Measurements from ENCODE around the gene NACC1.
"Not testable (repeated sequence)": the region's sequence is repeated elsewhere in the genome, so short reads cannot be mapped to it uniquely, and the experiment has no call there.

Gene NACC1

DNA sequence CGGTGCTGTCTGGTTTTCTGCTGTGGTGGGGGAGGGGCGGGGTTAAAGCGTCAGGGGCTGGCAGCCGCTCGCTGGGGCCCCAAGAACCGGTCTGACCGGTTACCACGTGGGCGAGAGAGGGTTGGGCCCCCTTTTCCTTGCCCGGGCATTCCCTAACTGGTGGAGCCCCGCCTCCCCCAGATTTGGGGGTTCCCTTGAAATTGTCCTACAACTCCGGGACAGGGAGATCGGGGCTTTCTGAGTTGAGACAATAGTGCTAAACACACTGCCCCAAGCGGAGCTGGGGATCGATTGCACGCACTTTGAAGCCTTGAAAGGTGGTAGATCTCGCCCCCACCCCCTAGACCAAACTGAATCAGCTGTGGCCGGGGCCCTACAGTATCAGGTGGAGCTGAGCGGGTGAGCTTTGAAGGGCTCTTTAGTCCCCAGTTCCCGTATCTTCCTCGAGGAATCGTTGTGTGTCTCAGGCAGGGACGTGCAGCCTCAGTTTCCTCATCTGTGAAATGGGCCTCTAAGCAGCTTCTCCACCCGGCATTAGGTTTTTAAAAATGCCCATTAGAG, 36.9 kb downstream of the NACC1 start:
- no peaks in the 10 kb centered on the region for H3K36me3 ChIP-seq (ENCODE audit: insufficient read depth, low read length)
- H3K4me3 ChIP-seq (ENCODE audit: low read length): peak overlapping the region; percentile 82
- H3K27me3 ChIP-seq (ENCODE audit: insufficient read depth, low read length): no peaks in the 10 kb centered on the region
- no peak overlapping the region for H2AFZ ChIP-seq (ENCODE audit: low read depth, low read length)
- peaks cover 25% of the 10 kb centered on the region for H3K4me1 ChIP-seq (ENCODE audit: insufficient read depth, low read length)
- no peaks in the 10 kb centered on the region for H3K9me3 ChIP-seq (ENCODE audit: low read length)

- H3K27me3 ChIP-seq (ENCODE audit: insufficient read depth, low read length): no peaks in the 10 kb centered on the region
- H3K9me3 ChIP-seq (ENCODE audit: low read length): no peaks in the 10 kb centered on the region
- peaks cover 25% of the 10 kb centered on the region for H3K4me1 ChIP-seq (ENCODE audit: insufficient read depth, low read length)
- H3K36me3 ChIP-seq (ENCODE audit: insufficient read depth, low read length): no peaks in the 10 kb centered on the region
- H3K4me3 ChIP-seq (ENCODE audit: low read length): peak overlapping the region; percentile 82
- no peak overlapping the region for H2AFZ ChIP-seq (ENCODE audit: low read depth, low read length)
These were observed 37.7 kb downstream of the NACC1 start for GRCh38 chr19:13155472-13156359.

DNA sequence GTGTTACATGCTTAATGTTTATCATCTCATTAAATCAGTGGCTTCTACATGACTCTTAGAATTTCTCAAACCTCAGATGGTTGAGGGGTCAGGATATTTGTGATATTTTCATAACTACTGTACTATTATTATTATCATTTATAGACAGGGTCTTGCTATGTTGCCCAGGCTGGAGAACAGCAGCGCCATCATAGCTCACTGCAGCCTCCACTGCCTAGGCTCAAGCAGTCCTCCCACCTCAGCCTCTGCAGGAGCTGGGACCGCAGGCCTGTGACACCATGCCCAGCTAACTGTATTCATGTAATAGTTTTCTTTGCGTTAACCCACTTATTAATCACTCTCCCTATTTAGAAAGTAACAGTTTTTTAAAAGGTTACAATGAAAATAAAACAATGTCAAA, 41.6 kb downstream of the NACC1 start:
- no peak overlapping the region for H3K4me3 ChIP-seq (ENCODE audit: low read length)
- H3K36me3 ChIP-seq (ENCODE audit: insufficient read depth, low read length): no peaks in the 10 kb centered on the region
- no peaks in the 10 kb centered on the region for H3K9me3 ChIP-seq (ENCODE audit: low read length)

GRCh38 chr19:13160557-13160956, 42.5 kb downstream of the NACC1 start:
- Histone ChIP-seq H3K4me1 (ENCODE audit: insufficient read depth, low read length) (peaks cover 29% of the 10 kb centered on the region), H3K27me3 (ENCODE audit: insufficient read depth, low read length) (no peaks in the 10 kb centered on the region), H3K36me3 (ENCODE audit: insufficient read depth, low read length) (no peaks in the 10 kb centered on the region), H3K9me3 (ENCODE audit: low read length) (no peaks in the 10 kb centered on the region), H2AFZ (ENCODE audit: low read depth, low read length) (no peak overlapping the region), H3K4me3 (ENCODE audit: low read length) (no peak overlapping the region)

More for the DNA sequence above, 41.6 kb downstream of the NACC1 start:
- Histone ChIP-seq H3K4me1 (ENCODE audit: insufficient read depth, low read length) (peaks cover 34% of the 10 kb centered on the region), H2AFZ (ENCODE audit: low read depth, low read length) (no peak overlapping the region), H3K27me3 (ENCODE audit: insufficient read depth, low read length) (no peaks in the 10 kb centered on the region)

- peak overlapping the region; percentile 47 for H3K4me3 ChIP-seq (ENCODE audit: low read length)
- no peaks in the 10 kb centered on the region for H3K36me3 ChIP-seq (ENCODE audit: insufficient read depth, low read length)
- H3K27me3 ChIP-seq (ENCODE audit: insufficient read depth, low read length): no peaks in the 10 kb centered on the region
These were observed 44.9 kb downstream of the NACC1 start for GRCh38 chr19:13162724-13163608.

DNA sequence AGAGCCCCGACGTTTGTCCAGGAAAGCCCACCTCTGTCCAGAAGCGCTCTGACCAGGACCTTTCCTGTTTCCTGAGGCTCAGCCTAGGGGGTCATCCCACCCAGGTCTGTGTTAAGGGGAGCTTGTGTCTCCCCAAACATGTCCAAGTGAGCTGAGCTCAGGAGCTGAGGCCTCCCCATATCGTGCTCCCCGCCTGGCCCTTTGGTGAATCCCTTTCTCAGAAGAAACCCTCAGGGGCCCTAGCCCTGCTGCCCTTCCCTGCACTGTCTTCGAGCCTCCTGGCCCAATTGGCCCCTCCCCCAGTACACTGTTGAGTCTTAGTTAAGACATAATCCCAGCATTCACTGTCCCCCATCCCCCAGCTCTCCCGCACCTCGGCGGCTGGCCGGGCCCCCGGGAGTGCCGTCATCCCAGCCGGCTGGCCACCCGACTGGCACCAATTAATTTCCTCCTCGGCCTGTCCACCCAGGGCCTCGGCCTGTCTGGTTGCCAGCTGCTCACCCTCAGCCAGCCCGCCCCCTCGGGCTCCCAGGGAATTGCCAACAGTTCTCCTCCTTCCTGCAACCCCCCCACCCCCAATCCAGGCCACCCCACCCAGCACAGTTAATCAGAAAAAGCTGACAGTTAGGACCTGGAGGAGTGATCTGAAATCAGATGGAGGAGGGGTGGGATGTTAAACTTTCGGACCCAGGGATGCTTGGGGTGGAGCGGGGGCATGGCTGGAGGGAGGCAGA, 45.7 kb downstream of the NACC1 start:
- Histone ChIP-seq H3K27me3 (ENCODE audit: insufficient read depth, low read length) (no peaks in the 10 kb centered on the region), H3K9me3 (ENCODE audit: low read length) (no peaks in the 10 kb centered on the region), H3K4me3 (ENCODE audit: low read length) (peak overlapping the region; percentile 47), H3K4me1 (ENCODE audit: insufficient read depth, low read length) (peaks cover 28% of the 10 kb centered on the region), H3K36me3 (ENCODE audit: insufficient read depth, low read length) (no peaks in the 10 kb centered on the region), H2AFZ (ENCODE audit: low read depth, low read length) (peak overlapping the region; percentile 38)

More at GRCh38 chr19:13162724-13163608, 44.9 kb downstream of the NACC1 start:
- H3K9me3 ChIP-seq (ENCODE audit: low read length): no peaks in the 10 kb centered on the region
- H2AFZ ChIP-seq (ENCODE audit: low read depth, low read length): peak overlapping the region; percentile 86
- peaks cover 28% of the 10 kb centered on the region for H3K4me1 ChIP-seq (ENCODE audit: insufficient read depth, low read length)

DNA sequence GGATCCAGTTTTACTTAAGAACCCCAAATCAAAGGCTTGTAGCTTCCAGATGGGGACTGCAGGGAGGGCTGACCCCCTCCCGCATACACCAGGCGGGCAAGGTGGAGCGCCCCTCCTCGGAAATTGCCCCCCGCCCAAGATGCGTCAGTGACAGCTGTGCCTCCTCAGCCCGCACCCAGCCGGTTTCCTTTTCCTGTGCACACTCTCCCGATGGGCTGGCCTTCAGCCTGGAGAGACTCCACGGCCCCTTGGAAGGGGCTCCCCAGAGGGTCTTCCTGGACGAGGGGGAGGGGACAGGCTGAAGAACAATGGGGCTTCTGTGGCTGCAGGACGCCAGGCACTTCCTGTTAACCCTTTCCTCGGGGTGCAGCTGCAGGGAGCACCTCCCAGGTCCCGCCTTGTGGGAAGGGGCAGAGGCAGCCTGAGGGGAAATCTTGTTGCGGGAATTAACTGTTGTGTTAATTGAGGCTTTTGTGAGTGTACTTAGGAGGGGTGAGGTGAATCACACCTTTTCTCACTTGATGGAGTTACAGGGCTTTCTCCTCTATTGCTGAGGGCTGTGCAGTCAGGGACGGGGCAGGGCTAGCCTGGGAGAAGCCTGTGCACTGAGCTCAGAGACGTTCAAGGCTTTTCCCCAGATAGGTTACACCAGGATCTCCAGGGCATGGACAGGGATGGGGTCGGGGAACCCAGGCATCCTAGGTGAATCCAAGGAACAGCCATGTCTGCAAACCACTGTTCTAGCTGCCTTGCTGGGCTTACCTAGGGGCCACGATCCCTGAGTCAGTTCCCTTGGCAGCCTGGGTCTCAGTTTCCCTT, 46.5 kb downstream of the NACC1 start:
- Histone ChIP-seq H2AFZ (ENCODE audit: low read depth, low read length) (peak overlapping the region; percentile 38), H3K36me3 (ENCODE audit: insufficient read depth, low read length) (no peaks in the 10 kb centered on the region), H3K4me3 (ENCODE audit: low read length) (peak overlapping the region; percentile 47), H3K4me1 (ENCODE audit: insufficient read depth, low read length) (peaks cover 28% of the 10 kb centered on the region), H3K27me3 (ENCODE audit: insufficient read depth, low read length) (no peaks in the 10 kb centered on the region), H3K9me3 (ENCODE audit: low read length) (no peaks in the 10 kb centered on the region)

- Histone ChIP-seq H3K4me3 (ENCODE audit: low read length) (no peak overlapping the region), H3K27me3 (ENCODE audit: insufficient read depth, low read length) (no peaks in the 10 kb centered on the region), H2AFZ (ENCODE audit: low read depth, low read length) (no peak overlapping the region), H3K9me3 (ENCODE audit: low read length) (no peaks in the 10 kb centered on the region), H3K36me3 (ENCODE audit: insufficient read depth, low read length) (no peaks in the 10 kb centered on the region), H3K4me1 (ENCODE audit: insufficient read depth, low read length) (peaks cover 28% of the 10 kb centered on the region)
These were observed 47.3 kb downstream of the NACC1 start for GRCh38 chr19:13165162-13165997.

GRCh38 chr19:13166151-13166550, 48.1 kb downstream of the NACC1 start:
- not testable (repeated sequence) for H2AFZ ChIP-seq (ENCODE audit: low read depth, low read length); H3K36me3 ChIP-seq (ENCODE audit: insufficient read depth, low read length); H3K27me3 ChIP-seq (ENCODE audit: insufficient read depth, low read length); H3K4me3 ChIP-seq (ENCODE audit: low read length); H3K9me3 ChIP-seq (ENCODE audit: low read length)
- H3K4me1 ChIP-seq (ENCODE audit: insufficient read depth, low read length): peaks cover 28% of the 10 kb centered on the region

DNA sequence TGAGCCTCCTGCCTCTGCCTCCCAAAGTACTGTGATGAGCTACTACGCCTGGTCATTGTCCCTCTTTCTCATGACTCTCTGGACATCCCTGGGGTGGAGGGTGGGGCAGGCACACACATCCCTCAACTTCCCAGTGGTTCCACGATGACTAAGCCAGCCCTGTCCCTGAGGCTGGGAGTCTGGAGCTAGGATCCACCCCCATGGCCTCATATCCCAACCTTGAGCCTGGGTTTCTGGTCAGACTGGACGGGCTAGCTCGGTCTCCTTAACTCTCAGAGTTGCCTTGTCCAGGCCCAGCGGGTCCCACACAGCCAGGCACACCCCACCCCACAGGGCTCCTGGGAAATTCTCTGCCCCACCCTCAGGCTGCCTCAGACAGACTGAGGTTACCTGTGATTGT, 51.7 kb downstream of the NACC1 start:
- Histone ChIP-seq H3K27me3 (ENCODE audit: insufficient read depth, low read length) (no peaks in the 10 kb centered on the region), H2AFZ (ENCODE audit: low read depth, low read length) (no peak overlapping the region), H3K4me1 (ENCODE audit: insufficient read depth, low read length) (peaks cover 8% of the 10 kb centered on the region), H3K4me3 (ENCODE audit: low read length) (no peak overlapping the region), H3K9me3 (ENCODE audit: low read length) (no peaks in the 10 kb centered on the region), H3K36me3 (ENCODE audit: insufficient read depth, low read length) (no peaks in the 10 kb centered on the region)

DNA sequence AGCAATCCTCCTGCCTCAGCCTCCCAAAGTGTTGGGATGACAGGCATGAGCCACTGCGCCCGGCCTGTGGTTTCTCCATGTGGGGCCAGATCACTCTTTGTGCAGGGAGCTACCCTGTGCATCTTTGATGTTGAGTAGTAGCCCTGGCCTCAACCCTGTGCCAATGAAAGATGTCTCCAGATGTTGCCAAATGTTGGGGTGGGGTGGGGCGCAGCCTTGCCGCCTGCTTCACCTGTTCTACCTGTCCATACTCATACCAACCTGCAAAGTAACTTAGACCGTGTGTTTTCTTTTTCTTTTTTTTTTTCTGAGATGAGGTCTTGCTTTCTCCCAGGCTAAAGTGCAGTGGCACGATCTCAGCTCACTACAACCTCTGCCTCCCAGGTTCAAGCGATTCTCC, 53.1 kb downstream of the NACC1 start:
- Histone ChIP-seq H3K27me3 (ENCODE audit: insufficient read depth, low read length) (no peaks in the 10 kb centered on the region), H3K4me3 (ENCODE audit: low read length) (no peak overlapping the region), H3K36me3 (ENCODE audit: insufficient read depth, low read length) (no peaks in the 10 kb centered on the region), H3K4me1 (ENCODE audit: insufficient read depth, low read length) (peaks cover 6% of the 10 kb centered on the region), H3K9me3 (ENCODE audit: low read length) (no peaks in the 10 kb centered on the region), H2AFZ (ENCODE audit: low read depth, low read length) (no peak overlapping the region)
